Measurements from ENCODE around the gene WDR7. TPM values are rescaled to one million over a fixed set of nuclear protein-coding genes. Genes with fewer than 3 reads are reported as not detected.

The WDR7 gene
- total RNA-seq, 2 donors from 2014 or later: 19.7 to 29.0 TPM

DNA sequence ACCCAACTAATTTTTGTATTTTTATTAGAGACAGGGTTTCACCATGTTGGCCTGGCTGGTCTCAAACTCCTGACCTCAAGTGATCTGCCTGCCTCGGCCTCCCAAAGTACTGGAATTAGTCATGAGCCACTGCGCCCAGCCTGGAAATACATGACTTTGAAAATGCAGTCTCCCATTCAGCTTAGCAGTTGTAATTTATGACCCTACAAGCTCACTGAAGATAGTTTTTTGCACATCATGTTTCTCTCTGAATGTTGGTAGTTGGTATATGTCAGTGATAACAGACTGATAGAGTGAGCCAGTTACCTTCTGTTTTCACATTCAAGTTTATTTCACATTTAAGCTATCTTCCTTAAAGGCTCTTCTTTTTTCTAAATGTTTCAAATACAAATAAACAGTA, 7.1 kb downstream of the WDR7 start:
- DNase-seq (ENCODE audit: low spot score): no peak
- no peak overlapping the region for H3K27ac ChIP-seq
- H3K27me3 ChIP-seq (replicated peaks; ENCODE audit: insufficient read depth): no peaks in the 10 kb centered on the region
- intact Hi-C loops (cut with DNase I): no loop called here
- H3K4me3 ChIP-seq: no peak overlapping the region
- H3K36me3 ChIP-seq: no peaks in the 10 kb centered on the region
- no peaks in the 10 kb centered on the region for H3K4me1 ChIP-seq (replicated peaks)
- TF ChIP-seq, protein P1, sequence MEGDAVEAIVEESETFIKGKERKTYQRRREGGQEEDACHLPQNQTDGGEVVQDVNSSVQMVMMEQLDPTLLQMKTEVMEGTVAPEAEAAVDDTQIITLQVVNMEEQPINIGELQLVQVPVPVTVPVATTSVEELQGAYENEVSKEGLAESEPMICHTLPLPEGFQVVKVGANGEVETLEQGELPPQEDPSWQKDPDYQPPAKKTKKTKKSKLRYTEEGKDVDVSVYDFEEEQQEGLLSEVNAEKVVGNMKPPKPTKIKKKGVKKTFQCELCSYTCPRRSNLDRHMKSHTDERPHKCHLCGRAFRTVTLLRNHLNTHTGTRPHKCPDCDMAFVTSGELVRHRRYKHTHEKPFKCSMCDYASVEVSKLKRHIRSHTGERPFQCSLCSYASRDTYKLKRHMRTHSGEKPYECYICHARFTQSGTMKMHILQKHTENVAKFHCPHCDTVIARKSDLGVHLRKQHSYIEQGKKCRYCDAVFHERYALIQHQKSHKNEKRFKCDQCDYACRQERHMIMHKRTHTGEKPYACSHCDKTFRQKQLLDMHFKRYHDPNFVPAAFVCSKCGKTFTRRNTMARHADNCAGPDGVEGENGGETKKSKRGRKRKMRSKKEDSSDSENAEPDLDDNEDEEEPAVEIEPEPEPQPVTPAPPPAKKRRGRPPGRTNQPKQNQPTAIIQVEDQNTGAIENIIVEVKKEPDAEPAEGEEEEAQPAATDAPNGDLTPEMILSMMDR (IDR thresholded peaks at IDR 0.05): no peak
- TF ChIP-seq POLR2AphosphoS5 (IDR thresholded peaks at IDR 0.05) (no peak), POLR2A (IDR thresholded peaks at IDR 0.05) (no peak)
- no peaks in the 10 kb centered on the region for H3K9me3 ChIP-seq
- 90% methylated on average over 2 of the region's 2 CpGs for WGBS

DNA sequence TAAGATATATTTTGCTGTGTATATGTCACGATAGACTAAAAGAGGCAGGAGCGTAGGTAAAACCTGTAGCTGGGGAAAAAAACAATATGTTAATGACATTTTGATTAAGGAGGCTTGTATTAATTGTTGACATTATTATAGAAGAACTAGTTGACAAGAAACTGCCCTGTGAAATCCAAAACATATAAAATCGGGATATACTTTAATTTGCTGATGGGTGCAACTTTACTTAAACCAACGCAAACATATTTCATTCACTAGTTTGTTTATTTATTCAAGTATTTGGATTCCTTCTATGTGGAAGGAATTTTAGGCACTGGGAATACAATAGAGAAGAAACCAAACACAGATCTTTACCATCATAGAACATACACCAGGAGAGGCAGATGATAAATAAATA, 8.0 kb downstream of the WDR7 start:
- H3K4me3 ChIP-seq: no peak overlapping the region
- intact Hi-C loops (cut with DNase I): no loop called here
- H3K27ac ChIP-seq: no peak overlapping the region
- H3K27me3 ChIP-seq (replicated peaks; ENCODE audit: insufficient read depth): no peaks in the 10 kb centered on the region
- WGBS: 89% methylated on average over 4 of the region's 4 CpGs
- H3K4me1 ChIP-seq (replicated peaks): no peaks in the 10 kb centered on the region
- DNase-seq (ENCODE audit: low spot score): no peak
- H3K36me3 ChIP-seq: no peaks in the 10 kb centered on the region
- TF ChIP-seq POLR2A (IDR thresholded peaks at IDR 0.05): no peak
- TF ChIP-seq, protein P1 (IDR thresholded peaks at IDR 0.05): no peak
- TF ChIP-seq POLR2AphosphoS5 (IDR thresholded peaks at IDR 0.05): no peak
- no peaks in the 10 kb centered on the region for H3K9me3 ChIP-seq

DNA sequence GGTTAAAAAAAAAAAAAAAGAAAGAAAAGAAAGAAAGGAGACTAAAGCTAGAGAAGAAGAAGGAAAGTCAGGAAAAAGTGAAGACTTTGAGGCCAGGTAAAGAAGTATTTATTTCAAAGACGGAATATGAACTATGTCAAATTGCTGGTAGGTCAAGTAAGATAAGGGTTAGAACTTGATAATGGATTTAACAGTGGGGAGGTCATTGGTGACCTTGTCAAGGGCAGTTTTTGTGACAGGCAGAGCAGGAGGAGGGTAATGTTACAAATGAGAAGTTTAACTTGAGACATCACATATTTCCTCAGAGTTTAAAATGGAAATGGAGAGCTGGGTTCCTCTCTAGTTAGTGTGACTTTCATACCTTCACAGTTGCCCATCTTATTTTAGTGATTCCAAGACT, 9.5 kb downstream of the WDR7 start:
- Histone ChIP-seq H3K9me3 (no peaks in the 10 kb centered on the region), H3K36me3 (no peaks in the 10 kb centered on the region), H3K27ac (no peak overlapping the region), H3K27me3 (replicated peaks; ENCODE audit: insufficient read depth) (no peaks in the 10 kb centered on the region), H3K4me3 (no peak overlapping the region), H3K4me1 (replicated peaks) (no peaks in the 10 kb centered on the region)
- TF ChIP-seq POLR2AphosphoS5 (IDR thresholded peaks at IDR 0.05) (no peak), POLR2A (IDR thresholded peaks at IDR 0.05) (no peak)
- TF ChIP-seq, protein P1 (IDR thresholded peaks at IDR 0.05): no peak
- DNase-seq (ENCODE audit: low spot score): no peak
- intact Hi-C loops (cut with DNase I): no loop called here
- 92% methylated on average over 1 of the region's 1 CpG for WGBS

DNA sequence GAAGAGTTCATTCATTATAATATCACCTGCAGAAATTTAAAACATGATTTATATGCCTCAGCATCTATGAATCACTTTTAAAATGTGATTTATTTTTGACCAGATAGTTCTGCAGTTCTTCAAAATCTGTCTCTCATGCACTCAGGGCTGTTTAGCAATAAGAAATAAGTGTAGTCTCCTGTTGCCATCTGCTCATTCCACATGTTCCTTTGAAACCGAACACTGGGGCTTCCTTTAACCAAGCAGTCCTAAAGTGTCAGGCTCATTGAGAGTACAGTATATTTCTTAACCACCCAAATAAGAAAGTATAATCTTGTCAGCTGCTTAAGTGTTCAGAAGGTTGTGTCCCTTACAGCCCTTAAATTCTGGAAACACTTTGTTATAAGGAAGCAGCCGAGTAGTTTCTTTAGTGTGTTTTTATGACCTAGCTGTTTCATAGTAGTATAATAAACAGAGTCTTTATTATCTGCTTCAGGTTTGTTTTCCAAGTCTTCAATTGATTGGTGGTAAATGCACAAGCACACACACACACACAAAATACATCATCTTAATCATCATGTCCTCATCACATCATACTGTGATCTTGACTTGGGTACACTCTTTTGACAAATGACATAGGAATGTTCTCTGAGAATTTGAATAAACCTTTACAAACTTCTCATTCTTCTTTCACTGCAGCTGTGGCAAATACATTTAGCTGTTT, 10.4 kb downstream of the WDR7 start:
- TF ChIP-seq POLR2AphosphoS5 (IDR thresholded peaks at IDR 0.05) (no peak), POLR2A (IDR thresholded peaks at IDR 0.05) (no peak)
- TF ChIP-seq, protein P1 (IDR thresholded peaks at IDR 0.05): no peak
- no peak overlapping the region for H3K4me3 ChIP-seq
- intact Hi-C loops (cut with DNase I): no loop called here
- H3K9me3 ChIP-seq: no peaks in the 10 kb centered on the region
- no peaks in the 10 kb centered on the region for H3K27me3 ChIP-seq (replicated peaks; ENCODE audit: insufficient read depth)
- WGBS: 14% methylated on average over 2 of the region's 2 CpGs
- H3K4me1 ChIP-seq (replicated peaks): no peaks in the 10 kb centered on the region
- H3K36me3 ChIP-seq: no peaks in the 10 kb centered on the region
- DNase-seq (ENCODE audit: low spot score): no peak
- no peak overlapping the region for H3K27ac ChIP-seq

DNA sequence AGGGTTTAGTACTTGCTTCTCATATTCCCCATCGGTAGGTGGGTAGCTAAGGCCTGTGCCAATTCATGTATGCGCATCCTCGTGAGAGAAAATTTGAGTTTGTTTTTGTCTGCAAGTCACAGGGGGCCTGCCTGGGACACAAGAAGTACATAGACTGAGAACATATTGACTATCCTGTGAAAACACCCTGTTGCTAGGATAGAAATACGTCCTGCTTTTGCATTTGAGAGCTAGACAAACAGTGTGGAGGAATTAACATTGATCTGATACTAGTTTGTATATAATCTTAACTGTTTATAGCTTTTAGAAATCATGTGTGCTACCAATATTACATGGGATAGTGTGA, 10.9 kb downstream of the WDR7 start:
- intact Hi-C loops (cut with DNase I): no loop called here
- no peaks in the 10 kb centered on the region for H3K4me1 ChIP-seq (replicated peaks)
- DNase-seq (ENCODE audit: low spot score): no peak
- H3K4me3 ChIP-seq: no peak overlapping the region
- no peak overlapping the region for H3K27ac ChIP-seq
- no peaks in the 10 kb centered on the region for H3K36me3 ChIP-seq
- no peaks in the 10 kb centered on the region for H3K9me3 ChIP-seq
- WGBS: 38% methylated on average over 4 of the region's 4 CpGs
- TF ChIP-seq, protein P1 (IDR thresholded peaks at IDR 0.05): no peak
- TF ChIP-seq POLR2A (IDR thresholded peaks at IDR 0.05): no peak
- no peak for TF ChIP-seq POLR2AphosphoS5 (IDR thresholded peaks at IDR 0.05)
- H3K27me3 ChIP-seq (replicated peaks; ENCODE audit: insufficient read depth): no peaks in the 10 kb centered on the region

Measured in prostate gland (tissue), 2 donors.